Activated CD4-positive, alpha-beta T cell treated with anti-CD3 and anti-CD28 coated beads for 36 hours (primary cell): Measurements from ENCODE around the gene GNAI1. TPM values are rescaled to one million over a fixed set of nuclear protein-coding genes. Genes with fewer than 3 reads are reported as not detected.

Experiments used
- ATAC-seq: fragments of 200-7000 bp; cut with Tn5 transposase; one replicate; pipeline ENCODE4 v1.10.0; 2021; ENCODE audit warnings: mild to moderate bottlenecking, moderate library complexity
- CTCF ChIA-PET: fragments of 350-600 bp; sonication (Branson Sonifier 250); formaldehyde crosslinking; loops from one replicate; lab custom pipeline; 2021; ENCODE audit warnings: antibody characterized with exemption; lab: Charles Lee
- POLR2A ChIA-PET: fragments of 350-600 bp; sonication (Branson Sonifier 250); formaldehyde crosslinking; loops from one replicate; lab custom pipeline; 2021; ENCODE audit warnings: antibody characterized with exemption, inconsistent platforms; lab: Charles Lee
- DNase-seq: peaks from one replicate; pipeline ENCODE4 v3.0.0-alpha.2; 2020
- H3K27ac Mint-ChIP-seq: one replicate; pipeline ENCODE4 v1.8.0; 2021; ENCODE audit warnings: mixed read lengths
- H3K27me3 Mint-ChIP-seq: one replicate; pipeline ENCODE4 v1.8.0; 2021; ENCODE audit warnings: mixed read lengths
- H3K36me3 Mint-ChIP-seq: one replicate; pipeline ENCODE4 v1.8.0; 2021; ENCODE audit warnings: low read depth, mixed read lengths
- H3K4me1 Mint-ChIP-seq: one replicate; pipeline ENCODE4 v1.8.0; 2021; ENCODE audit warnings: mixed read lengths
- H3K4me3 Mint-ChIP-seq: one replicate; pipeline ENCODE4 v1.8.0; 2021; ENCODE audit warnings: mild to moderate bottlenecking, moderate library complexity, mixed read lengths
- H3K9me3 Mint-ChIP-seq: one replicate; pipeline ENCODE4 v1.8.0; 2021; ENCODE audit warnings: low read depth, mixed read lengths
- intact Hi-C, 2 experiments: fragments of 100-400 bp; cut with DNase I in 1 of 2; cut with micrococcal nuclease in 1 of 2; formaldehyde crosslinking; loops; one replicate each; pipeline versions ENCODE4 v1.14.2 to v1.15.1; 2022 to 2024; cut with DNase I, micrococcal nuclease
- total RNA-seq, 2 experiments: library from RNA; stranded (reverse); gene quantifications; one replicate each; pipeline ENCODE4 v1.2.3, GENCODE V29; 2021

The GNAI1 gene
- total RNA-seq, 2 experiments from 2014 or later, result 3.6 to 4.1 TPM

DNA sequence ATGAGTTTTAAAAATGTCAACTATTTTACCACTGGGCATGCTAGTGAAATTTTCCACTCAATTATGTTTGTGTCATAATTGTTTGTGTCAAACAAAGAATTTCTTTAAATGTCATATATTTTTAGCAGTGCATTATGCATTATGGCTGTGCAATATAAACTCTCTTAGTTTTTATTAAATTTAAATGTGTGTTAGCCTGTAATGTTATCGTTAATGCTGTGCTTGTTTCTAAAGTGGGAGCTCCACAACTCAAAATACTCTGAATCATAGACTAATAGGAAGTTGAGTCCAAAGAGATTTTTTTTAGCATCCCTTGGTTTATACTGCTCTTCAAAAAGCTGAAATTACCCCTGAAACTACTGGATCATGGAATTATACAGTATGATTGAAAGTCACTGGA lies 26.8 kb downstream of the GNAI1 start:
- intact Hi-C loops, result no loop called here
- Mint-ChIP-seq H3K27ac (no peak overlapping the region), H3K9me3 (peaks cover 1% of the 10 kb centered on the region), H3K4me3 (no peak overlapping the region), H3K4me1 (peaks cover 13% of the 10 kb centered on the region), H3K27me3 (no peaks in the 10 kb centered on the region), H3K36me3 (no peaks in the 10 kb centered on the region)
- no peak for DNase-seq
- CTCF ChIA-PET, result interaction anchor here (0.9 kb wide), 1 partner anchor 19 kb away, joined by 3 read pairs; no protein-coding TSS in a partner anchor
- no peak for ATAC-seq
- POLR2A ChIA-PET, result no interaction called here

DNA sequence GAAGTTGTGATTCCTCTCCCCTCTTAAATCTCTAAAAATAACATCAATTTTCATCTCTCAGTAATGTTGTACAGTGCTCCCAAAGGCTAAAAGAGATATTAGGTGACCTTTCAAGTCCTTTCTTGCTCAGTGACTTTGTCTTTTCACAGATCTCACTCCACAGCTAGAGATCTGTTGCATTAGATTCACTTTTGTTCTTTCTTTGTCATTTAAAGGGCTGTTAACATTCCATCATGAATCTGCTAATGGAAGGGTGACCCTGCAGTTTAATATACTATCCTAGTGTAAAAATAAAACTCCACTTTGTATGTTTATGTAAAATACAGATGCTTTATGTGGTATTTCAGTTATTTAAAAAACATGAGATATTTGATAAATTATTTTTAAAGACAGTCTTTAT lies 30.5 kb downstream of the GNAI1 start:
- H3K4me3 Mint-ChIP-seq, result no peak overlapping the region
- CTCF ChIA-PET, result interaction anchor here (0.8 kb wide), 1 partner anchor 23 kb away, joined by 4 read pairs; no protein-coding TSS in a partner anchor
- no peak for DNase-seq
- H3K36me3 Mint-ChIP-seq, result no peaks in the 10 kb centered on the region
- no peak overlapping the region for H3K27ac Mint-ChIP-seq
- intact Hi-C loops, result no loop called here
- H3K4me1 Mint-ChIP-seq, result peaks cover 10% of the 10 kb centered on the region
- POLR2A ChIA-PET, result no interaction called here
- H3K9me3 Mint-ChIP-seq, result peaks cover 5% of the 10 kb centered on the region
- no peak for ATAC-seq
- H3K27me3 Mint-ChIP-seq, result no peaks in the 10 kb centered on the region

DNA sequence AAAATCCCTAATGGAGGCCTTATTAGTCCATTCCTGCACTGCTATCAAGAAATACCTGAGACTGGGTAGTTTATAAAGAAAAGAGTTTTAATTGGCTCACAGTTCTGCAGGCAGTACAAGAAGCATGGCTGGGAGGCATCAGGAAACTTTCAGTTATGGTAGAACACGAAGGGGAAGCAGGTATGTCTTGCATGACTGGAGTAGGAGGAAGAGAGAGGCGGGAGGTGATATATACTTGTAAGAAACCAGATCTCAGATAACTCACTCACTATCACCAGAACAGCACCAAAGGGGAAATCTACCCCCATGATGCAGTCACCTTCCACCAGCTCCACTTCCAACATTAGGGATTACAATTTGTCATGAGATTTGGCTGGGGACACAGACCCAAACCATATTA lies 35.8 kb downstream of the GNAI1 start:
- no peaks in the 10 kb centered on the region for H3K27me3 Mint-ChIP-seq
- POLR2A ChIA-PET, result interaction anchor here (0.6 kb wide), 1 partner anchor 31 kb away, joined by 3 read pairs; no protein-coding TSS in a partner anchor
- CTCF ChIA-PET, result no interaction called here

DNA sequence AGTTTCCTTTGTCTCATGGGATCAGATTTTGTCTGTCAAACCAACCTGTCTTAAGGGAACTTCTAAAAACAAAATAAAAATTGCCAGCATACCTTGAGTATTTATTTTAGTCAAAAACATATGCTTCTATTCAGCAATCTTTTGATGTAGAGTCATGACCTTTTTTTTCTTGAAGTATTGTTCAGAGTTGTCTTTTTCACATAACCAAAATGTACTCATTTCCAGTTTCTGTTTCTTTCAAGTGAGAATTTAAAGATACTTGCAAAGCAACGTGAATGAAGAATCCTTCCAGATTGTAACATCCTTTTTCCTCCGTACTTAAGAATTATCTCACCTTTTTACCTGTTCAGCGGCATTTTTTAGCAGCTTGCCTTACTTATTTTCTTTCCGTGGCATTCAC lies 37.8 kb downstream of the GNAI1 start:
- ATAC-seq (peak; percentile 55), DNase-seq (no peak)
- H3K4me1 Mint-ChIP-seq, result peaks cover 35% of the 10 kb centered on the region
- H3K27me3 Mint-ChIP-seq, result no peaks in the 10 kb centered on the region
- H3K27ac Mint-ChIP-seq, result peak overlapping the region; percentile 47
- CTCF ChIA-PET, result no interaction called here
- POLR2A ChIA-PET, result no interaction called here
- peaks cover 5% of the 10 kb centered on the region for H3K36me3 Mint-ChIP-seq
- H3K9me3 Mint-ChIP-seq, result peaks cover 15% of the 10 kb centered on the region
- intact Hi-C loops, result loop anchor here (1.0 to 5.0 kb wide), 3 partner anchors 22 to 36 kb away; no protein-coding TSS in a partner anchor
- no peak overlapping the region for H3K4me3 Mint-ChIP-seq

More for the DNA sequence above, 35.8 kb downstream of the GNAI1 start:
- Mint-ChIP-seq H3K4me3 (no peak overlapping the region), H3K27ac (no peak overlapping the region), H3K4me1 (peaks cover 25% of the 10 kb centered on the region), H3K9me3 (peaks cover 15% of the 10 kb centered on the region), H3K36me3 (peaks cover 5% of the 10 kb centered on the region)
- ATAC-seq, result no peak
- intact Hi-C loops, result loop anchor here in 1 of 2 experiments (5.0 kb wide), 1 partner anchor 33 kb away; no protein-coding TSS in a partner anchor
- no peak for DNase-seq

DNA sequence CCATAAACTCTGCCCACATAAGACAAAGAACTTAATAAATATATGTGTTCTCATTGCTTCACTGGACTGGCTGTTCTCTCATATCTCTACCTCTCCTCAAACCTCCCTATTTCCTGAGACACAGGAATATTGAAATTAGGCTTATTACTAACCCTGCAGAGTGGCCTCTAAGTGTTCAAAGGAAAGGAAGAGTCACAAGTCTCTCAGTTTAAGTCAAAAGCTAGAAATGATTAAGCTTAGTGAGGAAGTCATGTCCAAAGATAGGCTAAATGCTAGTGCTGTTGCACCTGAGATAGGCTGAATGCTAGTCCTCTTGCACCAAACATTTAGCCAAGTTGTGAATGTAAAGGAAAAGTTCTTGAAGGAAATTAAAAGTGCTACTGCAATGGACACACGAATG lies 41.1 kb downstream of the GNAI1 start:
- ChIA-PET CTCF (no interaction called here), POLR2A (no interaction called here)
- H3K9me3 Mint-ChIP-seq, result peaks cover 8% of the 10 kb centered on the region
- intact Hi-C loops, result loop anchor here (1.0 to 5.0 kb wide), 3 partner anchors 24 to 43 kb away; no protein-coding TSS in a partner anchor
- H3K4me3 Mint-ChIP-seq, result no peak overlapping the region
- ATAC-seq, result peak; percentile 81
- peaks cover 8% of the 10 kb centered on the region for H3K36me3 Mint-ChIP-seq
- no peak overlapping the region for H3K27ac Mint-ChIP-seq
- peaks cover 7% of the 10 kb centered on the region for H3K27me3 Mint-ChIP-seq
- H3K4me1 Mint-ChIP-seq, result peaks cover 44% of the 10 kb centered on the region
- no peak for DNase-seq

DNA sequence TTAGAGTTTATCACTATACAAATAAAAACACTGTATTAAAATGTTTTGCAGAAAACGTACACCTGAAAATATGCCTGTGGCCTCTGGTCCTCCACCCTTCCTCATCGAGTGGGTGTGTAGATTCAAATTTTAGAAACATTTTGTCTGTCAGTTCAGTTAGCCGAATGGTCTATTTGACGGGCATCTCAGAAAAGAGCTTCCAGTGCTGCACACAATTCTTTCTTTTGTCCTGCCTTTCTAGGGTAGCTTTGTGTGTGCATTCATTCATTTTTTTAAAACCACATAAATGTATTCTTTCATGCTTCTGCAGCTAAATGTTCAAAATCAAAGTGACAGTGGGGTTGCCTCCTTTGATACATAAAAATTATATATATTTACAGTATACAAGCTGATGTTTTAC lies 46.8 kb downstream of the GNAI1 start:
- no peak overlapping the region for H3K4me3 Mint-ChIP-seq
- peaks cover 21% of the 10 kb centered on the region for H3K4me1 Mint-ChIP-seq
- H3K27ac Mint-ChIP-seq, result no peak overlapping the region
- peaks cover 2% of the 10 kb centered on the region for H3K9me3 Mint-ChIP-seq
- intact Hi-C loops, result no loop called here
- peaks cover 7% of the 10 kb centered on the region for H3K27me3 Mint-ChIP-seq
- POLR2A ChIA-PET, result no interaction called here
- CTCF ChIA-PET, result no interaction called here
- no peak for ATAC-seq
- DNase-seq, result no peak
- H3K36me3 Mint-ChIP-seq, result peaks cover 4% of the 10 kb centered on the region

DNA sequence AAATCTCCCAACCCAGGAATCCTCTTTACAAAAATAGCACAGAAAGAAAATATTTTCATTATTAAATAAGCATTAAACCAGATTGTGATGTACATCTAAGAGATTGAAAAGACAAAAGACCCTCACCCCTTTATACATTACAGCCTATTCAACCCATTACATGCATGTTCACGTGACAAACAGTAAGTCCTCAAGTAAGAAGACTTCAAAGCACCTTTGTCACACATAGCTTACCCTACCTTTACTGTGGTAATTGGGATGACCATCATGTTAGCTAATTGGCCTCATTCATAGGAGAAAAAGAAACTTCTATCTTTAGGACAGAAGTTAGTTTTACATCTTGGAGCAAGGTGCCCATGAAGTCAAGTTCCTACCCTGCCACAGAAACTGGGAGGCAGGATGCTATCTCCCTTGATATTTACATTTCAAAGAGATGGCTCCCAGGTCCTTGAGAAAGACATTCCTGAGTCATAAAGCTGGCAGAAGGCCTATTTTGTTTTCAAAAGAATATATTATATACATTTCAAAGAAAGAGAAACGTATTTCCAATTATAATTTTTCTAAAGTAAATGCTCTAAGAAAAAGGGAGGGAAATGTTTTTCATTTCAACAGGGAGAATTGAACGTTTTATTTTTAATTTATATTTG lies 48.1 kb downstream of the GNAI1 start:
- CTCF ChIA-PET, result no interaction called here
- Mint-ChIP-seq H3K36me3 (no peaks in the 10 kb centered on the region), H3K27ac (no peak overlapping the region), H3K9me3 (peaks cover 2% of the 10 kb centered on the region), H3K4me1 (peaks cover 16% of the 10 kb centered on the region), H3K27me3 (peaks cover 5% of the 10 kb centered on the region), H3K4me3 (no peak overlapping the region)
- ATAC-seq (no peak), DNase-seq (no peak)
- POLR2A ChIA-PET, result no interaction called here
- intact Hi-C loops, result no loop called here

DNA sequence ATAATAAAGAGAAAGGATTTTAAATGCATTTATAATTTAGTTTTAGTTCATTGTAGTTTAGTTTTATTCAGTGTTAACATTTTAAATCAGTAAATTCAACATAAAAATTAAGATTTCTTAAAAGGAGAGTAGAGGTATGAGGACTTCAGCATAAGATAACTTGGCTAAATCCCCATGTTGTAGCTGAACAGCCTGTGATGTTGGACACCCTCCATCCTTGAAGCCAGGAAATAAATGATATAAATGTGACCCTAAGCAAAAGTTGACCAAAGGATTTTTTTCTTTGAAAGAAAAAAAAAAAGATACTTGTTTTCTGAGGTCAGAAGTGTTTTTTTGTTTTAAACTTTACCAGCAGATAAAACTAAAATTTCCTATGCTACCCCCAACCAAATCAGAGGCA lies 48.7 kb downstream of the GNAI1 start:
- Mint-ChIP-seq H3K4me3 (no peak overlapping the region), H3K36me3 (no peaks in the 10 kb centered on the region), H3K27ac (no peak overlapping the region), H3K4me1 (peaks cover 14% of the 10 kb centered on the region), H3K9me3 (no peaks in the 10 kb centered on the region), H3K27me3 (no peaks in the 10 kb centered on the region)
- intact Hi-C loops, result no loop called here
- ATAC-seq, result no peak
- ChIA-PET CTCF (no interaction called here), POLR2A (no interaction called here)
- DNase-seq, result no peak

DNA sequence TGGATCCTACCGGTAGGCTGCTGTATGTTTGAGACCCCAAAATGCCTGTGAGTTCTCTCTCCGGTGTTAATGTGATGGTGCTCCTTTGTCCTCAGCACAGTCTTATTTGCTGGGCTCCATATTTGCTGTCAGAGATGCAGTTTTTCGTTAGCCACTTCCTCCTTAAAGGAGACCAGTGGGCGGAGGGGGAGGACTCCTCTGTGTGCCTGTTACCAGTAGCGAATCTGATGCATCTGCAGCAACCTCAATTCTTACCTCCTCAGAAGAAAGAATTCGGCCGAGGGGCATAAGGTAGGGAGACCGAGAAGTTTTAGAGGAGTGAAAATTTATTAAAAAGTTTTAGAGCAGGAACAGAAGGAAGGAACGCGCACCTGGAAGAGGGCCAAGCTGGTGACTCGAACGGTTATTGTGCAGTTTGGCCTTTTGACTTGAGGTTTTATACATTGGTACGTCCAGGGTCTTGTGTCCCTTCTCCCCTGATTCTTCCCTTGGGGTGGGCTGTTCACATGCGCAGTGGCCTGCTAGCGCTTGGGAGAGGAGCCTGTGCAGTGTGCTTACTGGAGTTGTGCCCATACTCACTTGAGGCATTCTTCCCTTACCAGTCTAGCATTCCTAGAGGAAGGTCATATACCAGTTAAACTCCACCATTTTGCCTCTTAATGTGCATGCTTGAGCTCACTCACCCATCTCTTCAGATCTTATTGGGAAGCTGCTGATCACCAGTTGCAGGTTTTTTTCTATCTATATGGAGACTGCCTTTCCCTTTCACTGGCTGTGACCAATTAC lies 49.5 kb downstream of the GNAI1 start:
- no peaks in the 10 kb centered on the region for H3K9me3 Mint-ChIP-seq
- DNase-seq, result peak; percentile 9
- H3K27me3 Mint-ChIP-seq, result no peaks in the 10 kb centered on the region
- POLR2A ChIA-PET, result no interaction called here
- intact Hi-C loops, result no loop called here
- H3K36me3 Mint-ChIP-seq, result no peaks in the 10 kb centered on the region
- no peak for ATAC-seq
- H3K4me1 Mint-ChIP-seq, result peaks cover 14% of the 10 kb centered on the region
- no peak overlapping the region for H3K4me3 Mint-ChIP-seq
- H3K27ac Mint-ChIP-seq, result no peak overlapping the region
- CTCF ChIA-PET, result no interaction called here

DNA sequence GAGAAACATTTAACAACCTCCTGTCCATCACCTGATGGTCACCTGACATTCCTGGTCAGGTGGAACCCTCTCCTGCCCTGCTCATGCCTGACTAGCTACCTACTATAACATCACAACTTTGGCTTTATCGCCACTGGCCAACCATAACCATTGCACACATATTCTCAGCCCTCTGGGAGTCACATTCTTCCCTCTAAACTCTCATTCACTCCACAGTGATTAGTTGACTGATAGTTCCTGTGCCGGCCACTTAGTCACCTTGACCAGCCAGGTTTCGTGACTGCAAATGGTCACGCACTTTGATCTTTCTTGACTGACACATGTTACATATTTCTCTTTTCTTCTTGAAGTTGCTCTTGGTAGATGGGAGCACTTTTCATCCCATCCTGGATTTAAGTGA lies 50.1 kb downstream of the GNAI1 start:
- Mint-ChIP-seq H3K36me3 (no peaks in the 10 kb centered on the region), H3K4me1 (peaks cover 12% of the 10 kb centered on the region), H3K9me3 (no peaks in the 10 kb centered on the region), H3K4me3 (no peak overlapping the region), H3K27me3 (no peaks in the 10 kb centered on the region), H3K27ac (no peak overlapping the region)
- intact Hi-C loops, result no loop called here
- ATAC-seq, result no peak
- ChIA-PET CTCF (no interaction called here), POLR2A (no interaction called here)
- no peak for DNase-seq

DNA sequence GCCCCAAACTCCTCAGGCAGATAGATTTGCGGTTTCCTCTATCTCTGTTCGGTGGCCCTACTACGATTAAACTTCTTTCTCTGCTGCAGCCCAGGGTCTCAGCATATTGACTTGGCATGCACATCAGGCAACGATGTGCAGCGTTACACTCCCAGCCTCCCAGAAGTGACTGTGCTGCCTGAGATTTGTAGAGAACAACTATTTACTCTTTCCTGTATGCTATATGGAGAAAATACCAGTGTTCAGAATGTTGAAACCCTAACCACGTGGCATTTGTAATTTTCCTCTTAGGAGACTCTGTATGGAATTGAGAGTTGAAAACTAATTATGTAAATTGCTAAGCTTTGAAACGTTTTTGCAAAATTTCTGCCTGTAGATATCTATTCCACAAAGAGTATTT lies 50.9 kb downstream of the GNAI1 start:
- Mint-ChIP-seq H3K4me3 (no peak overlapping the region), H3K27ac (no peak overlapping the region), H3K4me1 (peaks cover 4% of the 10 kb centered on the region), H3K27me3 (no peaks in the 10 kb centered on the region), H3K9me3 (no peaks in the 10 kb centered on the region), H3K36me3 (no peaks in the 10 kb centered on the region)
- POLR2A ChIA-PET, result no interaction called here
- DNase-seq (no peak), ATAC-seq (no peak)
- intact Hi-C loops, result no loop called here
- CTCF ChIA-PET, result interaction anchor here (0.7 kb wide), 1 partner anchor 28 kb away, joined by 3 read pairs; no protein-coding TSS in a partner anchor

DNA sequence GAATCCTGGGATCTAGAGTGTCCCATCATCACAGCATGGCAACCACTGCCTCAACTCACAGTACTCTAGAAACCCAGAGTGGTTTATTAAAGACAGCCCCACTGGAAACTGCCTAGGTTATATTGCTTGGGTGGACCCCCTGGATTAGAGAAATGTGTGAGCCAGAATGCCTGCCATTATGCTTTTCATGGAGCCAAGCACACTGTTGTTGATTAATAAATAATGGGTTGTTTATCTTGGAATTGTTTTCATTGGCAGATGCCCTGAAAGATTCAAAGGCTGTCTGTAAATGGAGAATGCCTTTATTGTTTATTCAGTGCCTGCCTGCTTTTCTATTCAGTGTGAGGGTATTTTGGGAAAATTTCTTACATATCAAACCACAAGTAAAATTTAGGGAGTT lies 52.1 kb downstream of the GNAI1 start:
- H3K4me1 Mint-ChIP-seq, result peaks cover 4% of the 10 kb centered on the region
- CTCF ChIA-PET, result no interaction called here
- H3K27me3 Mint-ChIP-seq, result no peaks in the 10 kb centered on the region
- H3K9me3 Mint-ChIP-seq, result no peaks in the 10 kb centered on the region
- POLR2A ChIA-PET, result no interaction called here
- intact Hi-C loops, result no loop called here
- no peak overlapping the region for H3K4me3 Mint-ChIP-seq
- DNase-seq, result no peak
- H3K27ac Mint-ChIP-seq, result no peak overlapping the region
- no peaks in the 10 kb centered on the region for H3K36me3 Mint-ChIP-seq
- ATAC-seq, result no peak
